Mammary epithelial cell (primary cell): Measurements from ENCODE around the gene MEIS1.

Experiments used
- EZH2 ChIP-seq: IDR thresholded peaks from 2 replicates; pipeline ENCODE4 v1.6.1; 2012; ENCODE audit warnings: low read length, inconsistent platforms, borderline replicate concordance
- TF ChIP-seq, protein P1 (sequence below), 2 donors: IDR thresholded peaks in 1 of 2; conservative IDR thresholded peaks in 1 of 2; 2 replicates each; pipeline ENCODE4 v1.5.1; 2011 to 2012; ENCODE audit warnings: inconsistent platforms in 2 of 2, low read length in 2 of 2, mild to moderate bottlenecking in 2 of 2, control low read depth in 1 of 2, low read depth in 1 of 2; ENCODE audit not compliant: insufficient read depth in 1 of 2; ENCODE audit errors: extremely low read depth in 1 of 2

DNA sequence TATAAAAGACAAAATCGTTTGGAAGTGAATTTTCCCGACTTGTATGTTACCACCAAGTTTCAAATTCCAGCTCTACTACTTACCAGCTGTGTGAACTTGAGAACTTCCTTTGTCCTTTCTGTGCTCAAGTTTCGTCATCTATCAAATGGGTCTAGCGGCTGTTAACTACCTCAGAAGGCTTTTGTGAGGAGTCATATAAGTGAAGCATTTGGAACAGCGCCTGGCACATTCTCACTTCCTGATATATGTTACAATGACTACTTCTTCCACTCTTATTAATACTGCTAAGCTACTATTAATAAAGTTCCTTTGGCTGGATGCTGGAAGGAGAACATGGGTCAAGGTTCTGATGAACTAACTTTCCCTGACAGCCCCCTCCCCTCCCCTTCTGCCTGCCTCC lies 104.5 kb downstream of the MEIS1 start:
- TF ChIP-seq, protein P1, sequence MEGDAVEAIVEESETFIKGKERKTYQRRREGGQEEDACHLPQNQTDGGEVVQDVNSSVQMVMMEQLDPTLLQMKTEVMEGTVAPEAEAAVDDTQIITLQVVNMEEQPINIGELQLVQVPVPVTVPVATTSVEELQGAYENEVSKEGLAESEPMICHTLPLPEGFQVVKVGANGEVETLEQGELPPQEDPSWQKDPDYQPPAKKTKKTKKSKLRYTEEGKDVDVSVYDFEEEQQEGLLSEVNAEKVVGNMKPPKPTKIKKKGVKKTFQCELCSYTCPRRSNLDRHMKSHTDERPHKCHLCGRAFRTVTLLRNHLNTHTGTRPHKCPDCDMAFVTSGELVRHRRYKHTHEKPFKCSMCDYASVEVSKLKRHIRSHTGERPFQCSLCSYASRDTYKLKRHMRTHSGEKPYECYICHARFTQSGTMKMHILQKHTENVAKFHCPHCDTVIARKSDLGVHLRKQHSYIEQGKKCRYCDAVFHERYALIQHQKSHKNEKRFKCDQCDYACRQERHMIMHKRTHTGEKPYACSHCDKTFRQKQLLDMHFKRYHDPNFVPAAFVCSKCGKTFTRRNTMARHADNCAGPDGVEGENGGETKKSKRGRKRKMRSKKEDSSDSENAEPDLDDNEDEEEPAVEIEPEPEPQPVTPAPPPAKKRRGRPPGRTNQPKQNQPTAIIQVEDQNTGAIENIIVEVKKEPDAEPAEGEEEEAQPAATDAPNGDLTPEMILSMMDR (conservative IDR thresholded peaks at IDR 0.05 in 1 of 2, IDR thresholded peaks at IDR 0.05 in 1 of 2; ENCODE audit: extremely low read depth in 1 of 2, insufficient read depth in 1 of 2, low read depth in 1 of 2, low read length in 2 of 2): no peak
- no peak for TF ChIP-seq EZH2
